DND-41 (cell line): Measurements from ENCODE around the gene KRTAP12-2.

Experiments used
- EZH2 ChIP-seq: IDR thresholded peaks from 3 replicates; pipeline ENCODE4 v1.6.1; 2012; ENCODE audit warnings: borderline replicate concordance, low read depth, mild to moderate bottlenecking, moderate library complexity, low read length, inconsistent platforms; ENCODE audit not compliant: severe bottlenecking
- TF ChIP-seq, protein P1 (sequence below): IDR thresholded peaks from 2 replicates; pipeline ENCODE4 v1.5.1; 2012; ENCODE audit warnings: borderline replicate concordance, low read length, moderate library complexity, mild to moderate bottlenecking; ENCODE audit not compliant: poor library complexity, severe bottlenecking; ENCODE audit errors: extremely low read depth

DNA sequence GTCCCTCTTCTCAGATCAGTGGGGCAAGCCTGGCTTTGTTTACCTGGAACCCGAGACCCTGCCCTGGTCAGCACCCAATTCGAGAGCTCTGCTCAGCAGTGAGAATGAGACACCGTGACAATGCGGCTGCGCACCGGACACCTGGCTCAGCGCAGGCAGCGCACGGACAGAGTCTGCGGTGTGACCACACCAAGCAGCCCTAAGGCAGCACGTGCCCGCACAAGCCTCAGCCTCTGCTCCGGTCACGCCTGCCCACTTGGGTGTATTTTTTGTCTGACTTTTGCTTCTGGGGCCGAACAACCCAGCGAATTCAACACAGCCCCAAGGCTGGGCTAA is 50.2 kb downstream of the KRTAP12-2 start:
- no peak for TF ChIP-seq EZH2
- TF ChIP-seq, protein P1, sequence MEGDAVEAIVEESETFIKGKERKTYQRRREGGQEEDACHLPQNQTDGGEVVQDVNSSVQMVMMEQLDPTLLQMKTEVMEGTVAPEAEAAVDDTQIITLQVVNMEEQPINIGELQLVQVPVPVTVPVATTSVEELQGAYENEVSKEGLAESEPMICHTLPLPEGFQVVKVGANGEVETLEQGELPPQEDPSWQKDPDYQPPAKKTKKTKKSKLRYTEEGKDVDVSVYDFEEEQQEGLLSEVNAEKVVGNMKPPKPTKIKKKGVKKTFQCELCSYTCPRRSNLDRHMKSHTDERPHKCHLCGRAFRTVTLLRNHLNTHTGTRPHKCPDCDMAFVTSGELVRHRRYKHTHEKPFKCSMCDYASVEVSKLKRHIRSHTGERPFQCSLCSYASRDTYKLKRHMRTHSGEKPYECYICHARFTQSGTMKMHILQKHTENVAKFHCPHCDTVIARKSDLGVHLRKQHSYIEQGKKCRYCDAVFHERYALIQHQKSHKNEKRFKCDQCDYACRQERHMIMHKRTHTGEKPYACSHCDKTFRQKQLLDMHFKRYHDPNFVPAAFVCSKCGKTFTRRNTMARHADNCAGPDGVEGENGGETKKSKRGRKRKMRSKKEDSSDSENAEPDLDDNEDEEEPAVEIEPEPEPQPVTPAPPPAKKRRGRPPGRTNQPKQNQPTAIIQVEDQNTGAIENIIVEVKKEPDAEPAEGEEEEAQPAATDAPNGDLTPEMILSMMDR = no peak
